Measurements from ENCODE around the gene DHX30.
"Not testable (repeated sequence)": the region's sequence is repeated elsewhere in the genome, so short reads cannot be mapped to it uniquely, and the experiment has no call there.

The DHX30 gene

DNA sequence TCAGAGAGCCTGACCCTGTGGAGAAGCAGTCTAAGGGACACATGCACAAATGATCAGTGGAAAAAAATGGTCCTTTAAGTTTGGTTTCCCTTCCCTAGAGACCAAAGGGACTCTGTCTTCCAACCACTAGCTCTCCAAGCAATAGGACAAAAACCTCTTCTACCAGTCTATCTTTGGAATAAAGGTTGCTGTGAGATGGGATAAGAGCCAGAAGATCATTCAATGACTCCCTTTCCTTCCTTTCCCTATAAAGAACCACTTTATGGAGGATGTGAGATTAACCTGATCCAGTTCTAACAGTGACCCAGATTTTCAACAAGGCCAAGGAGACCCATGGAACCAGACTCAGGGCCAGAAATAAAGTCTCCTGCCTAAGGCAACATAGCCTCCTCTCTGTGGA lies 74.8 kb downstream of the DHX30 start:
- H3K27ac ChIP-seq = peak overlapping the region; percentile 57
- TF ChIP-seq CTCF (conservative IDR thresholded peaks at IDR 0.05) = no peak

DNA sequence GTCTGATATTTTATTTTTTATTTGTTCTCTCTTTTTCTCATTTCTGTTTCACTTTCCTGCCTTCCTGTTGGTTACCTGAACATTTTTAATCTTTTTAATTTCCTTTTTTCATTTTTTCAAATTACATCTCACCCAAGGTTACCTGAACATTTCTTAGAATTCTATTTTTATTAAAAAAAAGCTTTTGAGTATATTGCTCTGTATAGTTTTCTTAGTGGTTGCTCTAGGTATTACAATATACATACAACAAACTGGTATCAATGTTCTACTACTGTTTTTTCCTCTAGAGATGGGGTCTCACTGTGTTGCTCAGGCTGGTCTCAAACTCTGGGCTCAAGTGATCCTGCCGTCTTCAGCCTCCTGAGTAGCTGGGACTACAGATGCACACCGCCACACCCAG lies 79.4 kb downstream of the DHX30 start:
- H3K27ac ChIP-seq = no peak overlapping the region
- TF ChIP-seq CTCF (conservative IDR thresholded peaks at IDR 0.05) = peak; percentile 25; the same call in 1 of the 2 replicates

DNA sequence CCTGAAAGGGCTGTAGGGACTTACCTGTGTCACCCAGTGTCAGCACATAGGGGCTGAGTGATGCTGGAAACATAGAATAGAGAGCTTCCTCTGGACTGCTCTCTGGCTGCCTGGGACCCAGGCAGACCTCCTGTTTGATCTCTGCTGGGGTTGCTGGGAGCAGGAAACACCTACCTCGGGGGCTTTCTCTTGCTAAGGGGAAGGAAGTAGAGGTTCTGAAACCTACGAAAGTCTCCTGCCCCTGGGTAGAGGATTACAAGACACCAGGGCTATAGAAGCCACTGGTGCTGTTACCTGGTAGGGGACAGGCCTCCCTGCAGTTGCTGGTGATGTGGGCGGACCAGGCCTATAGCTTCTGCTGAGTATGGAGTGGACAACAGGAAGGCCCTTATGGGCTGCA lies 81.7 kb downstream of the DHX30 start:
- no peak for TF ChIP-seq CTCF (conservative IDR thresholded peaks at IDR 0.05)
- no peak overlapping the region for H3K27ac ChIP-seq

GRCh38 chr3:47885168-47885567 lies 82.2 kb downstream of the DHX30 start:
- TF ChIP-seq CTCF (conservative IDR thresholded peaks at IDR 0.05) = no peak
- no peak overlapping the region for H3K27ac ChIP-seq

DNA sequence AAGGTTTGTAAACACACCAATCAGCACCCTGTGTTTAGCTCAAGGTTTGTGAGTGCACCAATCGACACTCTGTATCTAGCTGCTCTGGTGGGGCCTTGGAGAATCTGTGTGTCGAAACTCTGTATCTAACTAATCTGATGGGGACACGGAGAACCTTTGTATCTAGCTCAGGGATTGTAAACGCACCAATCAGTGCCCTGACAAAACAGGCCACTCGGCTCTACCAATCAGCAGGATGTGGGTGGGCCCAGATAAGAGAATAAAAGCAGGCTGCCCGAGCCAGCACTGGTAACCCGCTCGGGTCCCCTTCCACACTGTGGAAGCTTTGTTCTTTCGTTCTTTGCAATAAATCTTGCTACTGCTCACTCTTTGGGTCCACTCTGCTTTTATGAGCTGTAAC lies 85.1 kb downstream of the DHX30 start:
- H3K27ac ChIP-seq = not testable (repeated sequence)

DNA sequence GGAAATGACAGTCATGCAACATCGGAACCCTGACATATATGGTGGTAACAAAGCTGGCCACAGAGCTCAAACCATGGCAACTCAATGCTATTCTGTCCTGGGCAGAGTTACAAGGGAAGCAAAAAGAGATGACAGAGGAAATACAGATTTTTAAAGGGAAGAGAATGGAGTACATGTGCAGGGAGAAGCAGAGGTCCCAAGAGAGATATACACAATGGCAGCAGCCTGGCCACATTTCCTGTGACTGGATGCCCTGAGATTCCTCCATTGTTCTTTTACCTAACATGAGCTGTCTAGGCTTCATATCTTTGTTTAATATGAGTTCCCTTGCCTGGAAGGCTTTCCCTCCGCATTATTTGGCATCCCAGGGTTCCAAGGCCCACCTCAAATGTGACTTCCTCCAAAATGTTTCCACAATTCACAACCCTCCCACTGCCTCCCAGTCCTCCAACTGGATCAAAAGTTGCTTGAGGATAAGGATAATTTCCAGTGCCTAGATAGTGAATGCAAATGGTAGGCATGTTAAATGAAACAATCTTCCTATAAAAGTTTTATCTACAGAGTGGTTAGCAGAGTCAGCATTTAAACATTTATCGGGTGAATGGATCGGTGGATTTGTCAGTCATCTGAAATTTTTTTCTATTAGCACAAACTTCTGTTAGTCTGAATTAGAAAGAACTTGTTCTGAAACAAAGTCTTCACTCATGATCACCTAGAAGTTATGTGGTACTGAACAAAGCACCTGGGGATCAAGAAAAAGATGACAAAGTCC lies 86.2 kb downstream of the DHX30 start:
- no peak overlapping the region for H3K27ac ChIP-seq
- no peak for TF ChIP-seq CTCF (conservative IDR thresholded peaks at IDR 0.05)

GRCh38 chr3:47890126-47890827 lies 87.3 kb downstream of the DHX30 start:
- H3K27ac ChIP-seq = no peak overlapping the region

More at GRCh38 chr3:47890126-47890827, 87.3 kb downstream of the DHX30 start:
- no peak for TF ChIP-seq CTCF (conservative IDR thresholded peaks at IDR 0.05)

Measured in VCaP (cell line).